GM21723 (cell line): ENCODE data around the gene AADACL4.
"Not testable (repeated sequence)": the region's sequence is repeated elsewhere in the genome, so short reads cannot be mapped to it uniquely, and the experiment has no call there.

Experiments
- ATAC-seq: cut with Tn5 transposase; IDR thresholded peaks from one replicate; pipeline ENCODE4 v1.9.1; 2021; ENCODE audit warnings: mild to moderate bottlenecking, moderate library complexity; ENCODE audit not compliant: unreplicated experiment

Gene AADACL4

GRCh38 chr1:12709091-12709491 lies 65.2 kb downstream of the AADACL4 start:
- no peak for ATAC-seq

GRCh38 chr1:12709696-12710095 lies 65.8 kb downstream of the AADACL4 start:
- no peak for ATAC-seq

GRCh38 chr1:12711536-12711935 lies 67.7 kb downstream of the AADACL4 start:
- no peak for ATAC-seq

GRCh38 chr1:12712076-12712475 lies 68.2 kb downstream of the AADACL4 start:
- no peak for ATAC-seq

- no peak for ATAC-seq
These were observed 69.0 kb downstream of the AADACL4 start for GRCh38 chr1:12712929-12713328.

GRCh38 chr1:12713651-12714050 lies 69.8 kb downstream of the AADACL4 start:
- not testable (repeated sequence) for ATAC-seq

- ATAC-seq = no peak
These were observed 71.0 kb downstream of the AADACL4 start for GRCh38 chr1:12714710-12715475.

GRCh38 chr1:12715896-12716437 lies 72.1 kb downstream of the AADACL4 start, which contains the start of gene AADACL3:
Gene AADACL3 (plus strand): TSS chr1:12716110. CDS start chr1:12716177, 67 bp downstream.
- ATAC-seq = no peak
